ENCODE results near the gene GADD45GIP1.
"Not testable (repeated sequence)": the region's sequence is repeated elsewhere in the genome, so short reads cannot be mapped to it uniquely, and the experiment has no call there.

GADD45GIP1 gene

DNA sequence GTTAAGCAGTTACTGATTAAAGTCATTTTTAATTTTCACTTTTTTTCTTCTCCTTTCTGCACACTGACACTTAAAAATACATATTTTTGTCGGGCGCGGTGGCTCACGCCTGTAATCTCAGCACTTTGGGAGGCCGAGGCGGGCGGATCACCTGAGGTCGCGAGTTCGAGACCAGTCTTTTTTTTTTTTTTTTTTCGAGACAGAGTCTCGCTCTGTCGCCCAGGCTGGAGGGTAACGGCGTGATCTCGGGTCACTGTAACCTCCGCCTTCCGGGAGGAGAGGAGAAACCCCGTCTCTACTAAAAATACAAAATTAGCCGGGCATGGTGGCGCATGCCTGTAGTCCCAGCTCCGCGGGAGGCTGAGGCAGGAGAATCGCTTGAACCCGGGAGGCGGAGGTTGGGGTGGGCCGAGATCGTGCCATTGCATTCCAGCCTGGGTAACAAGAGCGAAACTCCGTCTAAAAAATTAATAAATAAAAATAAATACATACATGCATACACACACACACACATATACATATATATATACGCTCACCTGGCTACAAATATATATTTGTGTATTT, 448 bp upstream of the GADD45GIP1 start:
- DNase-seq (ENCODE audit: low read depth) = not testable (repeated sequence)

DNA sequence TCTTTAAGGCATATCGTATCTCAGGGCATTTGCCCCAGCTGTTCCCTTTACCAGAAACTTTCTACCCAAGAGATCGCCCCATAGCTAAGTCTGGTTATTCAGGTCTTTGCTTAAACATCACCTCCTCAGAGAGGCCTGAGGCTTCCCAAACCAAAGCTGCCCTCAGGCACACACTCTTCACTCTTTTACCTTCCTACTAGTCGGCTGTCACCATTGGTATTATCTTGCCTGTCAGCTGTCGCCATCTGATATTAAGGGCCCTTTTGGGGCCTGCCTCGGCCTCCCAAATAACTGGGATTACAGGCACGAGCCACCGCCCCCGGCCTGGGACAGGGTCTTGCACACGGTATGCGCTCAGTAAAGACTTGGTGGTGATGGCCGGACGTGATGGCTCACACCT, 1.0 kb downstream of the GADD45GIP1 start:
- DNase-seq (ENCODE audit: low read depth) = no peak

DNA sequence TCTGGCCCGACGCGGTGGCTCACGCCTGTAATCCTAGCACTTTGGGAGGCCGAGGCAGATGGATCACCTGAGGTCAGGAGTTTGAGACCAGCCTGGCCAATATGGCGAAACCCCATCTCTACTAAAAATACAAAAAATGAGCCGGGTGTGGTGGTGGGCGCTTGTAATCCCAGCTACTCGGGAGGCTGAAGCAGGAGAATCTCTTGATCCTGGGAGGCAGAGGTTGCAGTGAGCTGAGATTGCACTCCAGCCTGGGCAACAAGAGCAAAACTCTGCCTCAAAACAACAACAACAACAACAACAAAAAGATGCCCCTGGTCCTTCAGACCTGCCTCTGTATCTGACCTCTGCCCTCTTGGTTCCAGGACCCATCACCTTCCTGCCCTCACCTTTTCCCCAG, 1.4 kb downstream of the GADD45GIP1 start:
- not testable (repeated sequence) for DNase-seq (ENCODE audit: low read depth)

DNA sequence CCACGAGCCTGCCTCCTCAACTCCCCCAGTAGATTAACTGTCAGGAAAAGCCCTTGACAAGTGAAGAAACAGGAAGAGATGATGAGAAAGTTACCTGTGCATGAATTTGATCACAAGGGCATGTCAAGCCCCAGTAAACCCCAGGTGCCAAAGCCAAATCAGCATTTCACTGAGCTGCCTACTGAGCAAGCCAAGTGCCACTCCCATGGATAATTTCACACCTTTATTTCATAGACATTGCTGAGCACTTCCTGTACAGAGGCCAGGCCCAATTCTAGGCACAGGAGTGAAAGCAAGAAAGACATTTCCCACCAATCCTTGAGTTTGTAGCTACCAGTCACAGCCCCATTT, 2.4 kb downstream of the GADD45GIP1 start:
- no peak for DNase-seq (ENCODE audit: low read depth)

DNA sequence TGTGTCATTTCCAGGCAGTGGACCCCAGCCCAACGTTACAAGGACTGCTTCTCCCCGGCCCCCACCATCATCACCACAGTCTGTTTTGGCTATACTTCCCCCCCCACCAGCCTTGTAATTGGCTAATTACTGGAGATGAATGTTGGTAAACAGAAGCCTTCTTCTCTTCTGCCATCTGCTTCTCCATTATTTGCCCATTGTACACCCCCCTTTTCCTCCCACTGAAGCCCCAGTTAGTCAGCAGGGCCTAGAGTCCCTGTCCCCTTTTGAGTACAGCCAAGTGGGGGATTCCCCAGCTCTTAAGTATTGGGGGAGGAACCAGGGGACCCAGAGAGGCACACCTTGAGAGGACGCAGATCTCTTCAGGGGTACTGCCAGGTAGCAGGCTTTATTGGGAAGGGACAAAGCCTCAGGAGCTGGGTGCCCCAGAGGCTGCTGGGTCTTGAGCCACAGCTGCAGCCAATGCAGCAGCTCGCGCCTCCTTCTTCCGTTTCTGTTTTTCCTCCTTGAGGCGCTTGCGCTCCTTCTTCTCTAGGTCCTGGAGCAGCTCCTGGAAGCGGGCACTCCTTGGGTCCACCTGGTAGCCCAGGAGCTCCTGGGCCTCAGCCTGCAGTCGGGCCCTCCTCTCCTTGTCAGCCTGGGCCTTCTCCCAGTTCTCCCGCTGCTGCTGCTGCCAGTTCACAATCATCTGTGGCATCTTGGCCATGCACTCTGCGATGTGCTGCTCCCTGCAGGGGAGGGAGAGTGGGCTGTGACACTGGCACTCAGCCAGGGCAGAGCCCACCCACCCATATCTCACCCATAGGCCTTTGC, 3.0 kb downstream of the GADD45GIP1 start:
- no peak for DNase-seq (ENCODE audit: low read depth)

DNA sequence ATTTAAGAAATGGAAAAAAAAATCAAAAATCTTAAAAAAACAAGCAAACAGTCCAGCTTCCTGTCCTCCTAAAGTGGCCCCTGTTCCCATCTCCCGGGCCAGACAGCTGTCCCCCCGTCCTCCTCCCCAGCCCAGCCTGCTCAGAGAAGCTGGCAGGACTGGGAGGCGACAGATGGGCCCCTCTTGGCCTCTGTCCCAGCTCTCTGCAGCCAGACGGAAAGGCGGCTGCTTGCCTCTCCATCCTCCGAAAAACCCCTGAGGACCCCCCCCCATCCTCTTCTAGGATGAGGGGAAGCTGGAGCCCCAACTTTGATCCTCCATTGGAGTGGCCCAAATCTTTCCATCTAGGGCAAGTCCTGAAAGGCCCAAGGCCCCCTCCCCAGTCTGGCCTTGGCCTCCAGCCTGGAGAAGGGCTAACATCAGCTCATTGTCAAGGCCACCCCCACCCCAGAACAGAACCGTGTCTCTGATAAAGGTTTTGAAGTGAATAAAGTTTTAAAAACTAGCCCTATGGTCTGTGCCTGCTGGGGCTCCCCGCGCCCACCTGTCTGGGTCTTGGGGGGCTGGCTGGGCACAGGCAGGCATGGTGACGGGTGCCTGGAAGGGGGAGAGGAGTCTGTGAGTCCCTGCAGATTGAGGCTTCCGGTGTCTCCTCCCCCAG, 3.8 kb downstream of the GADD45GIP1 start:
- DNase-seq (ENCODE audit: low read depth) = no peak

- DNase-seq (ENCODE audit: low read depth) = peak; percentile 79
These were observed 4.4 kb downstream of the GADD45GIP1 start for GRCh38 chr19:12952488-12953137.

- not testable (repeated sequence) for DNase-seq (ENCODE audit: low read depth)
These were observed 5.0 kb downstream of the GADD45GIP1 start for GRCh38 chr19:12952050-12952449.

DNA sequence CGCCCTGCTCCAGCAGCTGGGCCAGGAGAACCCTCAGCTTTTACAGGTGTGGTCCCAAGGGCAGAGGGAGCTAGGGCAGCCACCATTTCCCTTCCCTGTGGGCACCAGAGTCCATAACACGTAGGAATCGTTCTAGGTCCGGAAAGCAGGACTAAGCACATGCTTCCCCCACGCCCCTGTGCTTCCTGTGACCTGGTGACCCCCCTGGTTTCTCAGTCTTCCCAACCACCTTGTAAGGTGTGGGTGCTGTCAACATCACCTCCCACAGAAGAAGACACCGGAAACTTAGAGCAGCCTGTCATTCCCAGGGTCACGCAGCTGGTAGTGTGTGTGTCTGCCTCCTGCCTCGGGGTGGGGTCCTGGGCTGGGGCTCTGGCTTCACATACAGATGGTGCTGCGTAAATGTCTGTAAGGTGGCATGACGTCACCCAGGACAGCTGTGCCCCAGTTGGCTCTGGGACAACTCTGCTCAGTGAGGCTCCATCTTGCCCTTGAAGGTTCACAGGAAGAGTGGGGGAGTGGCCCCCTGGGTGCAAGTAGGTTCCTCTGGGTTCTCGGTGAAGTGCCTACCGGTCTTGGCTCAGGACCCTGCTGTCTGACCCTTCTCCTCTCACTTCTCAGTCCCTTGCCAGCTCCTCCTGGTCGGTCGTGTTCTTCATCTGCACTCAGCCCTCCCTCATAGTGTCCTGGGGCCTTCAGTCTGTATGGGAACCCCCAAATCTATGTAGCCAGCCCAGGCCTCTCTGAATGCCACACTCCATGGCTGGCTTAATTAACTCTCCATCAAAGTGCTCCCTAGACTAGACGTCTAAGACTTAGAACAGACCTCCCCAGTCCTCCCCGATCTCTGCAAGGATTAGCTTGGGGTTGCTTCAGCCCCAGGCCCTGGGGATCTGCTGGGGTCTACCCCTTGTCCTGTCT, 7.4 kb downstream of the GADD45GIP1 start:
- DNase-seq (ENCODE audit: low read depth) = no peak

GRCh38 chr19:12948612-12949362, 8.2 kb downstream of the GADD45GIP1 start:
- no peak for DNase-seq (ENCODE audit: low read depth)

GRCh38 chr19:12947702-12948611, 9.1 kb downstream of the GADD45GIP1 start:
- no peak for DNase-seq (ENCODE audit: low read depth)

DNA sequence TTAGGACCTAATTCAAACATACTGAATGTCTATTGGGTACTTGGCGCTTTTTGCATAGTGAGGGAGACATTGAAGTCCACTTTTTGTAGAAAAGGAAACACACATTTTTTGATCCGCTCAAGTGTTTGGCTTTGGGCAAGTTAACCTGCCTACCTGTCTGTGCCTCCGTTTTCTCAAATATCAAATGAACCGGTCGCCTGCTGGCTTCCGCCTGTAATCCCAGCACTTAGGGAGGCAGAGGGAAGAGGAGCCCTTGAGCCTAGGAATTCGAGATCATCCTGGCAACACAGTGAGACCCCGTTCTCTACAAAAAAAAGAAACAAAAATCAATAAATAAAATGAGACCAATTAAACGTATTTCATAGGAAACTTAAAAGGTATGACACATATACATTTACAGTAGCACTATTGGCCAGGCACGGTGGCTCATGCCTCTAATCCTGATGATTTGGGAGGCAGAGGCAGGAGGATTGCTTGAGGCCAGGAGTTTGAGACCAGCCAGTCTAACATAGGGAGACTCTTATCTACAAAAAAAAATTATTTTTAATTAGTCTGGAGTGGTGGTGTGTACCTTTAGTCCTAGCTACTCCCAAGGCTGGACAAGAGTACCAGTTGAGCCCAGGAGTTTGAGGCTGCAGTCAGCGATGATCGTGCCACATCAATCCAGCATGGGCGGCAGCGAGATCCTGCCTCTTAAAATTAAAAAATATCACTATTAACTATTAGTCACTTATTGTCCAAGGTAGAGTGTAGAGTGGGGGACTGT, 10.1 kb downstream of the GADD45GIP1 start:
- no peak for DNase-seq (ENCODE audit: low read depth)

DNA sequence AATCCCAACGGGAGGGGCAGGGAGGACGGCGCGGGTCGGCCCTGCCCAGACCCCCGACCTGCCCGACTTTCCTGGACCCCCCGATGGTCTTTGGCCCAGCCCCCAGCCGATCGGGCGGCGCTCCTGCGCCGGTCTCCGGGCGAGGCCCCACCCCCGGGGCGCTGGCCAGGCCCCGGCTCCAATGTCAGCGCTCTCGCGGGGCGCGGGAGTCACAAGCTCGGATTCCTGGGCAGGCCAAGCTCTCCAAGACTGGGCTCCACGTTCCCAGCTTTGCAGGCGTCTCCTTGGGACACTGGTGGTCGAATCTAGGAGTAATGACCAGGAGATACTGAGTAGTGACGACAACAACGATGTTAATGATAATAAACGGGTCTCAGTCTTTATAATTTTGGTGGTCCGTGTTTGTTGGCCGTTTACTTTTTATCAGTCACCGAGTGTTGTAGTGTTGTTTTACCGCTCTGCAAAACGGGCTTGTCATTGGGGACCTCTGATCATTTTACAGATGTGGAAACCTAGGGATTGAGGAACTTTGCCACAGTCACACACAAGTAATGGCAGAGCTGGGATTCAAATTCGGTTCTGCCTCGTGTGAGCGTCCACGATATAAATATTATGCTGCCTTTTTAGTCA, 10.8 kb downstream of the GADD45GIP1 start:
- DNase-seq (ENCODE audit: low read depth) = peak; percentile 88

DNA sequence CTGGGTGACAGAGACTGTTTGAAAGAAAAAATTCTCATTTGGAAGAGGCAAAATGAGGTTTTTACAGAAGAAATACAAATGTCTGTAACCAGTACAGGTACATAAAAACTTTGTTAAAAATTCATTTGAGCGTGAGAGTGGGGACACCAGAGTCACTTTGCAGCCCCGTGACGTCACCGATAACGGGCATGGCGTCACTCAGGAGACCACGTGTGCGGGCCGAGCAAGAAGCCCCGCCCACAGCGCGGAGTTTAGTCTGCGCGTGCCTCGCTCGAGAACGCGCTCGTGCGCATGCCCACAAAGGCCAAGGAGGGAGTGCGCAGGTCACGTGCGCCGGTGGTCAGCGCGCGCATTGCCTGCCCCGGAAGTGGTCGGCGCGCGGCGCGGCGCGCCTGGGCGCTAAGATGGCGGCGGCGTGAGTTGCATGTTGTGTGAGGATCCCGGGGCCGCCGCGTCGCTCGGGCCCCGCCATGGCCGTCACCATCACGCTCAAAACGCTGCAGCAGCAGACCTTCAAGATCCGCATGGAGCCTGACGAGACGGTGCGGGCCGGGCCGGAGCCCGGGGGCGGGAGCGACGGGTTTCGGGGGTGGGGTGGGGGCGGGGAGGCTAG, 11.4 kb downstream of the GADD45GIP1 start, which contains the start of gene RAD23A:
TSS of gene RAD23A (plus strand) at position 384 of the 613 bp plus-strand sequence. CDS start at position 471, 87 bp downstream.
- peak; percentile 97 for DNase-seq (ENCODE audit: low read depth)

DNA sequence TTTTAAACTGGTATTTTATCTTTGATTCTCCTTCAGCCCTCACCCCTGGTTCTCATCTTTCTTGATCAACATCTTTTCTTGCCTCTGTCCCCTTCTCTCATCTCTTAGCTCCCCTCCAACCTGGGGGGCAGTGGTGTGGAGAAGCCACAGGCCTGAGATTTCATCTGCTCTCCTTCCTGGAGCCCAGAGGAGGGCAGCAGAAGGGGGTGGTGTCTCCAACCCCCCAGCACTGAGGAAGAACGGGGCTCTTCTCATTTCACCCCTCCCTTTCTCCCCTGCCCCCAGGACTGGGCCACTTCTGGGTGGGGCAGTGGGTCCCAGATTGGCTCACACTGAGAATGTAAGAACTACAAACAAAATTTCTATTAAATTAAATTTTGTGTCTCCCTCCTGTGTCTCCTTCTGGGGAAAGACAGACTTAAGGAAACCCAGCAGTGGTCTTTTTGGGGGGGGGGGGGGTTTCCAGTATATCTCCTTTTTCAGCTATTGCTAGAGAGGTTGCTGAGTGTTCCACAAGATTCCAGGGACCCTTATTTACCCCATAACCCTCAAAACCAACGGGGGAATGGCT, 12.8 kb downstream of the GADD45GIP1 start:
- DNase-seq (ENCODE audit: low read depth) = no peak

DNA sequence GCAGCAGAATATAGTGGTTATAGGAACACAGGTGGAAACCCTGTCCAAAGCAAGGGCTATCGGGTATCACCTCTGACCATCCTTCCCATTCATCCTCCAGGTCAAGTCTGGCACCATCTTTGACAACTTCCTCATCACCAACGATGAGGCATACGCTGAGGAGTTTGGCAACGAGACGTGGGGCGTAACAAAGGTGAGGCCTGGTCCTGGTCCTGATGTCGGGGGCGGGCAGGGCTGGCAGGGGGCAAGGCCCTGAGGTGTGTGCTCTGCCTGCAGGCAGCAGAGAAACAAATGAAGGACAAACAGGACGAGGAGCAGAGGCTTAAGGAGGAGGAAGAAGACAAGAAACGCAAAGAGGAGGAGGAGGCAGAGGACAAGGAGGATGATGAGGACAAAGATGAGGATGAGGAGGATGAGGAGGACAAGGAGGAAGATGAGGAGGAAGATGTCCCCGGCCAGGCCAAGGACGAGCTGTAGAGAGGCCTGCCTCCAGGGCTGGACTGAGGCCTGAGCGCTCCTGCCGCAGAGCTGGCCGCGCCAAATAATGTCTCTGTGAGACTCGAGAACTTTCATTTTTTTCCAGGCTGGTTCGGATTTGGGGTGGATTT, 13.5 kb downstream of the GADD45GIP1 start:
- no peak for DNase-seq (ENCODE audit: low read depth)

DNA sequence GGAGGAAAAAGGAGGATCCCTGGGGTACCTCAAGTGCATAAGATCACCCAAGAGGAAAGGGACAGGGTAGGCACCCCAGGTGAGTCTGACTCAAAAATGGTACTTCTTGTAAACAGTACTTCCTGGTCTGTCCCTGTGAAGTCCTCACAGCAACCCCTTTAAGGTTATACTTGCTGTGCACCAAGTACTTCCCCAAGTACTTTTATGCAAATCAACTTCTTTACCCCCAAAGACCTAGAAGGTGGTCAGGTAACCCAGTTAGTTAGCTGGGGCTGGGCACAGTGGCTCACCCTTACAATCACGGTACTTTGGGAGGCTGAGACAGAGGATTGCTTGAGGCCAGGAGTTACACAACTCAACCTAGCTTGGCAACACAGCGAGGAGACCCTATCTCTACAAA, 16.1 kb downstream of the GADD45GIP1 start:
- no peak for DNase-seq (ENCODE audit: low read depth)

All from iris pigment epithelial cell (primary cell).